Thyroid gland (tissue), 4 donors: ENCODE data around the gene PSD.

Source experiments
- CTCF ChIP-seq, 6 experiments: fragments of 200-600 bp in 3 of 6; fragments of 450-650 bp in 3 of 6; sonication (generic) in 3 of 6; IDR thresholded peaks; one replicate each; pipeline ENCODE4 v1.5.1; 2016 to 2019; ENCODE audit warnings: antibody characterized with exemption in 6 of 6, mild to moderate bottlenecking in 2 of 6, inconsistent platforms in 1 of 6, moderate library complexity in 1 of 6
- POLR2A ChIP-seq, 2 donors: fragments of 450-650 bp; IDR thresholded peaks; one replicate each; pipeline ENCODE4 v1.6.1; 2017; ENCODE audit warnings: antibody characterized with exemption in 2 of 2, mild to moderate bottlenecking in 2 of 2, moderate library complexity in 1 of 2

- TF ChIP-seq CTCF (IDR thresholded peaks at IDR 0.05) (no peak), POLR2A (IDR thresholded peaks at IDR 0.05) (no peak)
Observed at GRCh38 chr10:102368077-102368476, 50.5 kb downstream of the PSD start.
